Dendritic cell treated with granulocyte-macrophage colony-stimulating factor and Interleukin-4, amounts not matched to agents 40 ng/mL and 50 ng/mL, for 4 days (primary cell): ENCODE results near the gene DPP7.
A peak's percentile ranks its signal among the peaks of the same experiment; 100 is the strongest.

Experiments used
- H3K27ac Mint-ChIP-seq: one replicate; pipeline ENCODE4 v1.8.0; 2022; ENCODE audit warnings: mild to moderate bottlenecking, mixed read lengths
- H3K27me3 Mint-ChIP-seq: one replicate; pipeline ENCODE4 v1.8.0; 2022; ENCODE audit warnings: mild to moderate bottlenecking, mixed read lengths
- H3K36me3 Mint-ChIP-seq: one replicate; pipeline ENCODE4 v1.8.0; 2022; ENCODE audit warnings: low read depth, mixed read lengths
- H3K4me1 Mint-ChIP-seq: one replicate; pipeline ENCODE4 v1.8.0; 2022; ENCODE audit warnings: low read depth, mixed read lengths
- H3K4me3 Mint-ChIP-seq: one replicate; pipeline ENCODE4 v1.8.0; 2022; ENCODE audit warnings: mild to moderate bottlenecking, moderate library complexity, mixed read lengths
- H3K9me3 Mint-ChIP-seq: one replicate; pipeline ENCODE4 v1.8.0; 2022; ENCODE audit warnings: mixed read lengths
- intact Hi-C: fragments of 100-400 bp; cut with micrococcal nuclease; formaldehyde crosslinking; loops from one replicate; pipeline ENCODE4 v1.15.0; 2022

DPP7 gene

DNA sequence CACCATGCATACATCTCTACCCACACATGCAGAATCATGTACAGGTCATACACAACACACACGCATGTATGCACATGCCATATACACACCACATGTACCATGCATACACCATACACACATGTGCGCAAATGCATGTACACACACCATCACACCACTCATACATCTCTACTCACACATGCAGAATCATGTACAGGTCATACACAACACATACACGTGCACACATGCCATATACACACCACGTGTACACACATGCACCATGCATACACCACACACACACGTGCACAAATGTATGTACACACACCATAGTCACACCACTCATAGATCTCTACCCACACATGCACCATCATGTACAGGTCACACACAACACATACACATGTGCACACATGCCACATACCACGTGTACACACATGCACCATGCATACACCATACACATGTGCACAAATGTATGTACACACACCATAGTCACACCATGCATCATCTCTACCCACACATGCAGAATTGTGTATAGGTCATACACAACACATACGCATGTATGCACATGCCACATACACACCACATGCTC, 38.4 kb upstream of the DPP7 start:
- intact Hi-C loops: no loop called here
- Mint-ChIP-seq H3K9me3 (no peaks in the 10 kb centered on the region), H3K27me3 (peaks cover 49% of the 10 kb centered on the region), H3K36me3 (no peaks in the 10 kb centered on the region), H3K4me1 (peaks cover 26% of the 10 kb centered on the region), H3K27ac (no peak overlapping the region), H3K4me3 (no peak overlapping the region)

- H3K27ac Mint-ChIP-seq: peak overlapping the region; percentile 75
- intact Hi-C loops: no loop called here
- H3K4me3 Mint-ChIP-seq: peak overlapping the region; percentile 40
- peaks cover 12% of the 10 kb centered on the region for H3K4me1 Mint-ChIP-seq
- H3K27me3 Mint-ChIP-seq: peaks cover 43% of the 10 kb centered on the region
- no peaks in the 10 kb centered on the region for H3K36me3 Mint-ChIP-seq
- H3K9me3 Mint-ChIP-seq: no peaks in the 10 kb centered on the region
These were observed 36.3 kb upstream of the DPP7 start for GRCh38 chr9:137150617-137151457.

- no peaks in the 10 kb centered on the region for H3K36me3 Mint-ChIP-seq
- no peaks in the 10 kb centered on the region for H3K9me3 Mint-ChIP-seq
- peak overlapping the region; percentile 75 for H3K27ac Mint-ChIP-seq
- H3K27me3 Mint-ChIP-seq: peaks cover 36% of the 10 kb centered on the region
- peaks cover 12% of the 10 kb centered on the region for H3K4me1 Mint-ChIP-seq
- no peak overlapping the region for H3K4me3 Mint-ChIP-seq
- intact Hi-C loops: no loop called here
These were observed 35.5 kb upstream of the DPP7 start for GRCh38 chr9:137149942-137150616.

DNA sequence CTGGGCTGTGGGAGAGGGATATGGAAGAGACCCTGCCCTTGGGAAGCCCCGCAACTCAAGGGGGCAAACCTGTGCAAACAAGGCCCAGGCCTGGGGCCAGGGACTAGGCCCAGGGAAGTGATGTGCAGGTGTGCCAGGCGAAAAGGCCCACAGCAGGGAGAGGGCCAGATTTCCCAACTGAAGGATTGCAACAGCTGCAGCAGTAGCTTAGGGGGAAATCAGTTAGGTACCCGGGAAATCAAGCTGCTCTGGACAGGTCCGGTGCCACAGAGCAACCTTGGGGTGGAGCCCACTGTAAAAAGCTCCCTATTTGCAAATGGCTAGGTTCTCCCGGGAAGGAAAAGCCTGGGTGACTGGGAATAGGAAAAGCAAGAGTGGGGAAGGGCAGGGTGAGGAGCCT, 34.8 kb upstream of the DPP7 start:
- H3K9me3 Mint-ChIP-seq: no peaks in the 10 kb centered on the region
- H3K36me3 Mint-ChIP-seq: no peaks in the 10 kb centered on the region
- intact Hi-C loops: no loop called here
- H3K27ac Mint-ChIP-seq: no peak overlapping the region
- H3K4me3 Mint-ChIP-seq: no peak overlapping the region
- peaks cover 12% of the 10 kb centered on the region for H3K4me1 Mint-ChIP-seq
- peaks cover 31% of the 10 kb centered on the region for H3K27me3 Mint-ChIP-seq

GRCh38 chr9:137148661-137149060, 34.1 kb upstream of the DPP7 start:
- peaks cover 12% of the 10 kb centered on the region for H3K4me1 Mint-ChIP-seq
- no peak overlapping the region for H3K27ac Mint-ChIP-seq
- no peaks in the 10 kb centered on the region for H3K36me3 Mint-ChIP-seq
- no peaks in the 10 kb centered on the region for H3K9me3 Mint-ChIP-seq
- H3K27me3 Mint-ChIP-seq: peaks cover 37% of the 10 kb centered on the region
- no peak overlapping the region for H3K4me3 Mint-ChIP-seq
- intact Hi-C loops: no loop called here

- Mint-ChIP-seq H3K36me3 (no peaks in the 10 kb centered on the region), H3K27me3 (peaks cover 40% of the 10 kb centered on the region), H3K4me1 (peaks cover 12% of the 10 kb centered on the region), H3K9me3 (no peaks in the 10 kb centered on the region), H3K4me3 (no peak overlapping the region), H3K27ac (no peak overlapping the region)
- intact Hi-C loops: no loop called here
These were observed 33.7 kb upstream of the DPP7 start for GRCh38 chr9:137148242-137148641.

GRCh38 chr9:137147793-137148160, 33.2 kb upstream of the DPP7 start:
- H3K9me3 Mint-ChIP-seq: no peaks in the 10 kb centered on the region
- no peaks in the 10 kb centered on the region for H3K36me3 Mint-ChIP-seq
- H3K27me3 Mint-ChIP-seq: peaks cover 42% of the 10 kb centered on the region
- no peak overlapping the region for H3K4me3 Mint-ChIP-seq
- no peak overlapping the region for H3K27ac Mint-ChIP-seq
- intact Hi-C loops: no loop called here
- H3K4me1 Mint-ChIP-seq: peaks cover 12% of the 10 kb centered on the region

GRCh38 chr9:137147091-137147792, 32.7 kb upstream of the DPP7 start:
- peaks cover 12% of the 10 kb centered on the region for H3K4me1 Mint-ChIP-seq
- H3K4me3 Mint-ChIP-seq: no peak overlapping the region
- no peaks in the 10 kb centered on the region for H3K36me3 Mint-ChIP-seq
- intact Hi-C loops: no loop called here
- H3K27me3 Mint-ChIP-seq: peaks cover 47% of the 10 kb centered on the region
- no peaks in the 10 kb centered on the region for H3K9me3 Mint-ChIP-seq
- H3K27ac Mint-ChIP-seq: no peak overlapping the region

DNA sequence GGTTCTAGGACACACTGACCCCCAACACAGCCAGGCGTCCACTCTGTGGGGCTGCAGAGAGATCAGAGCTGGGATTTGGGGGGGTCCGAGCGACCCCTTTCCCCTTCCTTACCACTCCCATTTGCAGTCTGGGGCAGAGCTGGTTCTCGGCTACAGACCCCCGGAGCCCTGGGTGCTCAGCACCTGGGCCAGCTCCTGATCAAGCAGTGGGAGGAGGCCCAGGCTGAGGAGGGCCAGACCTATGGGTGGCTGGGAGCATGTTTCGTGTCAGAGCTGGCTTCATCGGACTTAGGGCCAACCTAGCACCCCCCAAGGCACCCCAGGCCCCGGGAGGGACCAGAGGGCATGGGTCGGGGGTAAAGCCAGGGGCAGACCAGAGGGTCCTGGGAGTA, 32.0 kb upstream of the DPP7 start:
- intact Hi-C loops: no loop called here
- H3K27me3 Mint-ChIP-seq: peaks cover 53% of the 10 kb centered on the region
- no peaks in the 10 kb centered on the region for H3K36me3 Mint-ChIP-seq
- no peak overlapping the region for H3K4me3 Mint-ChIP-seq
- H3K27ac Mint-ChIP-seq: no peak overlapping the region
- H3K4me1 Mint-ChIP-seq: peaks cover 12% of the 10 kb centered on the region
- no peaks in the 10 kb centered on the region for H3K9me3 Mint-ChIP-seq

GRCh38 chr9:137145731-137146526, 31.4 kb upstream of the DPP7 start:
- Mint-ChIP-seq H3K36me3 (no peaks in the 10 kb centered on the region), H3K4me1 (peaks cover 7% of the 10 kb centered on the region), H3K27ac (no peak overlapping the region), H3K27me3 (peaks cover 59% of the 10 kb centered on the region), H3K9me3 (no peaks in the 10 kb centered on the region), H3K4me3 (no peak overlapping the region)
- intact Hi-C loops: no loop called here

GRCh38 chr9:137143459-137143858, 28.9 kb upstream of the DPP7 start:
- H3K4me1 Mint-ChIP-seq: no peaks in the 10 kb centered on the region
- H3K36me3 Mint-ChIP-seq: no peaks in the 10 kb centered on the region
- H3K27me3 Mint-ChIP-seq: peaks cover 72% of the 10 kb centered on the region
- intact Hi-C loops: no loop called here
- no peaks in the 10 kb centered on the region for H3K9me3 Mint-ChIP-seq
- H3K4me3 Mint-ChIP-seq: no peak overlapping the region
- no peak overlapping the region for H3K27ac Mint-ChIP-seq

DNA sequence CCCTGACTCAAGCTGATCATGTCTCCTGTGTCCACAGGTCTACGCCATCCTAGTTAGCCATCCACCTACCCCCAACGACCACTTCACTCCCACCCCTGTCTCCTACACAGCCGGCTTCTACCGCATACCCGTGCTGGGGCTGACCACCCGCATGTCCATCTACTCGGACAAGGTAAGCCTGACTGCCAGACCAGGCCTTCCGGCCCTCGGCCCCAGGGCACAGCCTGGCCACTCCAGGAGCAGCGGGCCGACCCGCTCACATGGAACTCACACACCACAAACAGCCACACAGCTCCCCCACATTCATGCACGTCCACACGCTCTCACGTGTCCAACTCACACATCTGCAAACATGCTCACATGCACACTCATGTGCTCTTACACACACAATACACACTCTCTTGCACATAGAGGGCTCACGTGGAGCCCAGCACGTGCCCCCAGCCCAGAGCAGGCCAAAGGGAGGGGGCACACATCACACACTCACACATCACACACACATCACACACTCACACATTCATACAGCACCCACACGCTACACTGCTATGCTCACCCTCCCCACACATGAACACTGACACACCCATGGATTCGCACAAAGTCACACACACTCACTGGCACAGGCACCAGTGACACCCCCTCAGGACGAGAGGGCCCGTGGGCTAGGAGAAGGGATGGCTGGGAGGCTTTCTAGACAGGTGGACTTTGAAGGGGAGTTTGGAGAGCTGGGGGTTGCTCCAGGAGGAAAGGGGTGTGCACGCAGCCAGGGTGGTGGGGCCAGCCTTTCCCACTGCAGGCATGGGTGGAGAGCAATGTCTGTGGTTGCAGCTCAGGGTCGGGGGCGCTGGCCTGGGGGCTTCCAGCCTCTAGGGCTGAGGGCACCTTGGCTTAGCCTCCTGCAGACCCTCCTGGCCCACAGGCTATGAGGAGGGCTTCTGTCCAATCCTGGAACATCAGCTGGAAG, 27.7 kb upstream of the DPP7 start:
- intact Hi-C loops: no loop called here
- H3K36me3 Mint-ChIP-seq: no peaks in the 10 kb centered on the region
- peaks cover 76% of the 10 kb centered on the region for H3K27me3 Mint-ChIP-seq
- no peak overlapping the region for H3K4me3 Mint-ChIP-seq
- H3K4me1 Mint-ChIP-seq: peaks cover 6% of the 10 kb centered on the region
- no peak overlapping the region for H3K27ac Mint-ChIP-seq
- no peaks in the 10 kb centered on the region for H3K9me3 Mint-ChIP-seq
